Measurements from ENCODE around the gene DENND4B. TPM values are rescaled to one million over a fixed set of nuclear protein-coding genes. Genes with fewer than 3 reads are reported as not detected.

The DENND4B gene
- total and polyA plus RNA-seq, 2 of the 4 experiments (the other 2 are of a cell fraction) = 1.8 to 25.2 TPM

- Histone ChIP-seq H3K4me3 (ENCODE audit: insufficient read depth, low read depth, low read length) (no peak overlapping the region), H2BK20ac (ENCODE audit: low read depth, low read length) (no peak overlapping the region), H3K9me3 (ENCODE audit: control insufficient read depth, insufficient read depth, low read length) (no peaks in the 10 kb centered on the region), H2AK9ac (replicated peaks; ENCODE audit: low read depth, low read length, poor library complexity) (peak overlapping the region; percentile 24), H3K9ac (ENCODE audit: low read depth, low read length) (no peak overlapping the region), H2BK15ac (ENCODE audit: low read depth, low read length) (no peak overlapping the region), H3K9me1 (ENCODE audit: insufficient read depth, low read length) (peaks cover 6% of the 10 kb centered on the region; the same call in 1 of the 2 replicates), H2AK5ac (ENCODE audit: low read depth, low read length) (no peak overlapping the region), H3K14ac (replicated peaks; ENCODE audit: low read depth, low read length) (no peak overlapping the region), H3K27ac (ENCODE audit: insufficient read depth, low read length) (no peak overlapping the region), H3K27me3 (ENCODE audit: control insufficient read depth, insufficient read depth, low read length) (no peaks in the 10 kb centered on the region), H3K23ac (ENCODE audit: low read depth, low read length) (no peak overlapping the region), H4K5ac (ENCODE audit: low read depth, low read length) (no peak overlapping the region), H3K18ac (ENCODE audit: low read depth, low read length) (no peak overlapping the region), H2BK120ac (ENCODE audit: low read depth, low read length) (no peak overlapping the region), H2AFZ (replicated peaks; ENCODE audit: low read length, poor library complexity) (no peak overlapping the region), H4K91ac (ENCODE audit: insufficient read depth, low read depth, low read length) (no peak overlapping the region), H3K4me2 (ENCODE audit: low read depth, low read length) (no peak overlapping the region), H3K56ac (ENCODE audit: extremely low read depth, insufficient read depth, low read length) (no peak overlapping the region), H4K20me1 (ENCODE audit: insufficient read depth, low read length) (no peaks in the 10 kb centered on the region), H3K4me1 (ENCODE audit: control insufficient read depth, insufficient read depth, low read length) (no peaks in the 10 kb centered on the region), H3K79me1 (ENCODE audit: low read depth in 1 of 2, low read length in 2 of 2) (peaks cover 0 to 28% of the 10 kb centered on the region in 2 experiments; a peak in 2 of 4 replicates), H4K8ac (ENCODE audit: low read depth in 2 of 2, low read length in 2 of 2) (no peak overlapping the region), H2BK5ac (ENCODE audit: low read depth, low read length, poor library complexity, severe bottlenecking) (no peak overlapping the region), H3K36me3 (ENCODE audit: control insufficient read depth, insufficient read depth, low read length) (peaks cover 71% of the 10 kb centered on the region), H3K4ac (ENCODE audit: low read depth, low read length) (no peak overlapping the region)
- intact Hi-C loops (cut with micrococcal nuclease) (no loop called here), in situ Hi-C loops (cut with MboI; ENCODE audit: low sequenced_read_pairs) (no loop called here), dilution Hi-C loops (cut with HindIII; ENCODE audit: low sequenced_read_pairs, unreplicated experiment) (no loop called here)
- no peak for ATAC-seq (ENCODE audit: low read depth)
- TF ChIP-seq RAD21 (IDR thresholded peaks at IDR 0.05; ENCODE audit: low read length) = no peak
- TF ChIP-seq MAFK (IDR thresholded peaks at IDR 0.05; ENCODE audit: low read depth, low read length) = no peak
- TF ChIP-seq RCOR1 (IDR thresholded peaks at IDR 0.05; ENCODE audit: insufficient replicate concordance, low read length) = no peak
- no peak for TF ChIP-seq CEBPB (IDR thresholded peaks at IDR 0.05; ENCODE audit: low read depth, low read length)
- TF ChIP-seq SMC3 (IDR thresholded peaks at IDR 0.05; ENCODE audit: low read depth, low read length) = no peak
- TF ChIP-seq MXI1 (IDR thresholded peaks at IDR 0.05; ENCODE audit: borderline replicate concordance, low read depth, low read length) = no peak
- TF ChIP-seq CHD1 (IDR thresholded peaks at IDR 0.05; ENCODE audit: low read depth, low read length) = no peak
- TF ChIP-seq RFX5 (IDR thresholded peaks at IDR 0.05; ENCODE audit: low read depth, low read length) = no peak
- no peak for TF ChIP-seq BHLHE40 (IDR thresholded peaks at IDR 0.05; ENCODE audit: low read depth, low read length)
- TF ChIP-seq FOS (IDR thresholded peaks at IDR 0.05; ENCODE audit: low read depth, low read length) = no peak
- TF ChIP-seq, protein P1, sequence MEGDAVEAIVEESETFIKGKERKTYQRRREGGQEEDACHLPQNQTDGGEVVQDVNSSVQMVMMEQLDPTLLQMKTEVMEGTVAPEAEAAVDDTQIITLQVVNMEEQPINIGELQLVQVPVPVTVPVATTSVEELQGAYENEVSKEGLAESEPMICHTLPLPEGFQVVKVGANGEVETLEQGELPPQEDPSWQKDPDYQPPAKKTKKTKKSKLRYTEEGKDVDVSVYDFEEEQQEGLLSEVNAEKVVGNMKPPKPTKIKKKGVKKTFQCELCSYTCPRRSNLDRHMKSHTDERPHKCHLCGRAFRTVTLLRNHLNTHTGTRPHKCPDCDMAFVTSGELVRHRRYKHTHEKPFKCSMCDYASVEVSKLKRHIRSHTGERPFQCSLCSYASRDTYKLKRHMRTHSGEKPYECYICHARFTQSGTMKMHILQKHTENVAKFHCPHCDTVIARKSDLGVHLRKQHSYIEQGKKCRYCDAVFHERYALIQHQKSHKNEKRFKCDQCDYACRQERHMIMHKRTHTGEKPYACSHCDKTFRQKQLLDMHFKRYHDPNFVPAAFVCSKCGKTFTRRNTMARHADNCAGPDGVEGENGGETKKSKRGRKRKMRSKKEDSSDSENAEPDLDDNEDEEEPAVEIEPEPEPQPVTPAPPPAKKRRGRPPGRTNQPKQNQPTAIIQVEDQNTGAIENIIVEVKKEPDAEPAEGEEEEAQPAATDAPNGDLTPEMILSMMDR (conservative IDR thresholded peaks at IDR 0.05; ENCODE audit: low read depth, low read length) = no peak
- no peak for TF ChIP-seq MAZ (IDR thresholded peaks at IDR 0.05; ENCODE audit: borderline replicate concordance, low read depth, low read length)
- TF ChIP-seq POLR2A (IDR thresholded peaks at IDR 0.05; ENCODE audit: low read depth, low read length) = no peak
- no peak for TF ChIP-seq USF2 (IDR thresholded peaks at IDR 0.05; ENCODE audit: low read depth, low read length)
- no peak for TF ChIP-seq NFE2L2 (IDR thresholded peaks at IDR 0.05; ENCODE audit: low read depth, low read length)
- TF ChIP-seq ELK1 (IDR thresholded peaks at IDR 0.05; ENCODE audit: borderline replicate concordance, low read depth, low read length) = no peak
- no CpG with 5 or more reads among the region's 3 CpGs for WGBS, 2 experiments (ENCODE audit: extremely low coverage in 2 of 2, insufficient read length in 1 of 2)
- BruUV-seq (replicated peaks) = no TSS peak
- ChIA-PET CTCF (interaction anchor here (0.6 kb wide), 1 partner anchor 10 kb away, joined by 3 read pairs; no protein-coding TSS in a partner anchor), POLR2A (ENCODE audit: unreplicated experiment) (no interaction called here)
- DNase-seq = no peak
Measured at GRCh38 chr1:153938996-153939395, 7.5 kb downstream of the DENND4B start.
